Muscle of leg (tissue), 11 donors: ENCODE data around the gene NUP153. TPM values are rescaled to one million over a fixed set of nuclear protein-coding genes. Genes with fewer than 3 reads are reported as not detected.

Experiments used
- DNase-seq: peaks from one replicate; pipeline ENCODE4 v3.0.0; 2013
- H3K27ac ChIP-seq: one replicate; pipeline ENCODE4 v1.5.1; 2013; ENCODE audit warnings: mild to moderate bottlenecking, low read length, control low read depth
- H3K27me3 ChIP-seq: one replicate; pipeline ENCODE4 v1.6.1; 2013; ENCODE audit warnings: low read length; ENCODE audit not compliant: control insufficient read depth, insufficient read depth
- H3K36me3 ChIP-seq: one replicate; pipeline ENCODE4 v1.6.1; 2013; ENCODE audit warnings: low read length; ENCODE audit not compliant: control insufficient read depth, insufficient read depth
- H3K4me1 ChIP-seq: one replicate; pipeline ENCODE4 v1.6.1; 2013; ENCODE audit warnings: low read length; ENCODE audit not compliant: control insufficient read depth, insufficient read depth
- H3K4me3 ChIP-seq: one replicate; pipeline ENCODE4 v1.5.1; 2013; ENCODE audit warnings: low read length, control low read depth
- H3K9me3 ChIP-seq: replicated peaks from 2 replicates; pipeline ENCODE4 v1.6.1; 2013; ENCODE audit warnings: low read depth, low read length; ENCODE audit not compliant: control insufficient read depth
- WGBS: methylation state at CpG from one replicate; pipeline ENCODE4 v1.1.5; 2013; ENCODE audit warnings: missing lambda C conversion rate; ENCODE audit not compliant: insufficient coverage; 5-methylcytosine and 5-hydroxymethylcytosine counted together
- polyA plus RNA-seq, 8 donors: library from polyadenylated mRNA; unstranded; fragments of 120-200 nt; gene quantifications; one replicate each; pipeline versions ENCODE4 v1.2.1 to v1.2.3, GENCODE V29; 2013; ENCODE audit warnings: inconsistent platforms in 1 of 8, low replicate concordance in 1 of 8; ENCODE audit not compliant: insufficient read length in 8 of 8, insufficient read depth in 1 of 8
- total RNA-seq: library from RNA; stranded (reverse); fragments of 120-200 nt; gene quantifications from one replicate; pipeline ENCODE4 v1.2.4, GENCODE V29; 2013

The NUP153 gene
- total and polyA plus RNA-seq, 9 donors = 21.2 to 37.3 (median 29.3) TPM

DNA sequence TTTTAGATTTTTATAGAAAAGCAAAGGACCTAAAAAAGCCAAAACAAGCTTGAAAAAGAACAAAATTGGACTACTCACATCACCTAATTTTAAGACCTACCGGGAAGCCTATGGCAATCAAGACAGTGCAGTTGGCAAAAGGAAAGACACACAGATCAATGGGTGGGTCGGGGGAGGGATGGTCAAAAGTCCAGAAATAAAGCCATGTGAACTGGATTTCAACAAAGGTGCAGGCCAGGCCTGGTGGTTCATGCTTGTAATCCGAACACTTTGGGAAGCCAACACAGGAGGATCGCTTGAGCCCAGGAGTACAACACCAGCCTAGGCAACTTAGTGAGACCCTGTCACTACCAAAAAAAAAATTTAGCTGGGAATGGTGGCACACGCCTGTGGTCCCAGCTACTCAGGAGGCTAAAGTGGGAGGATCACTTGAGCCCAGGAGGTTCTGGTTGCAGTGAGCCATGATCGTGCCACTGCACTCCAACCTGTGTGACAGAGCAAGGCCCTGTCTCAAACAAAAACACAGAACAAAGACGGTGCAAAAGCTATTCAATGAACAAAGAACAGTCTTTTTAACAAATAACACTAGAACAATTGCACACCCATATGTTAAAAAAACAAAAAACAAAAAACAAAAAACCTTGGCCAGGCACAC, 34.5 kb downstream of the NUP153 start:
- H3K4me1 ChIP-seq = no peaks in the 10 kb centered on the region

DNA sequence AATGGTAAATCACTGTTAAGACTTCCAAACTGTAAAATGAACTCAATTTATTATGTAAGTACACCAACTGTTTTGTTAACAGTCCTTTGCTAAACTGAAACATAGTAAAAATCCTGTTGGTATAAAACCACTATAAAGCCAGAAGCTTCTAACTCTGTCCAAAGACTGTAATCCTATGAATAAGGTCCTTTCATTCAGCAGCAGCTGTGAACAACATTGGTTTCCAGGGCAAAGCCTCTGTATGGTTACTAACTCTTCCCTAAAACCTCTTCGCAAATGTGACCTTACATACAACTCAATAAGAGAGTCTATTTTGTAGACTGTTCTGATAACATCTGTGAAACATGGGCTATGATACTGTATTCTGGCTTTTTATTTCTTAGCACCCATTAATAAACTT, 40.1 kb downstream of the NUP153 start:
- no CpG with 5 or more reads among the region's 1 CpG for WGBS
- Histone ChIP-seq H3K4me1 (no peaks in the 10 kb centered on the region), H3K36me3 (peaks cover 31% of the 10 kb centered on the region), H3K9me3 (no peaks in the 10 kb centered on the region), H3K27ac (no peak overlapping the region), H3K27me3 (no peaks in the 10 kb centered on the region), H3K4me3 (no peak overlapping the region)
- DNase-seq = peak; percentile 44

More for the DNA sequence above, 34.5 kb downstream of the NUP153 start:
- peaks cover 9% of the 10 kb centered on the region for H3K9me3 ChIP-seq
- H3K4me3 ChIP-seq = no peak overlapping the region
- WGBS = 95% methylated on average over 4 of the region's 7 CpGs
- no peak overlapping the region for H3K27ac ChIP-seq
- no peak for DNase-seq
- peaks cover 44% of the 10 kb centered on the region for H3K36me3 ChIP-seq
- no peaks in the 10 kb centered on the region for H3K27me3 ChIP-seq

GRCh38 chr6:17665132-17665531, 41.6 kb downstream of the NUP153 start:
- no peak overlapping the region for H3K4me3 ChIP-seq
- H3K27ac ChIP-seq = no peak overlapping the region
- no peaks in the 10 kb centered on the region for H3K9me3 ChIP-seq
- no peaks in the 10 kb centered on the region for H3K27me3 ChIP-seq
- DNase-seq = no peak
- WGBS = no CpG with 5 or more reads among the region's 1 CpG
- peaks cover 35% of the 10 kb centered on the region for H3K36me3 ChIP-seq
- no peaks in the 10 kb centered on the region for H3K4me1 ChIP-seq

DNA sequence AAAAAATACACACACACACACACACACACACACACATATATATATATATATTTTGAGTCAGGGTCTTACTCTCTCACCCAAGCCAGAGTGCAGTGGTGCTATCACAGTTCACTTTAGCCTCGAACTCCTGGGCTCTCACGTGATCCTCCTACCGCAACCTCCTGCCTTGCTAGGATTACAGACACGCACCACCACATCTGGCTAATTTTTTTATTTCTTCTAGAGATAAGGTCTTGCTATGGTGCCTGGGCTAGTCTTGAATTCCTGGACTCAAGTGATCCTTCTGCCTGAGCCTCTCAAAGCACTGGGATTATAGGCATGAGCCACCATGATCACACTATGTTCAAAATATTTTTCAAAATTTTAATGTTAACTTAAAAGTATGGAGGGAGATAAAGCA, 43.5 kb downstream of the NUP153 start:
- H3K4me1 ChIP-seq = no peaks in the 10 kb centered on the region
- no peak overlapping the region for H3K27ac ChIP-seq
- no peak for DNase-seq
- H3K27me3 ChIP-seq = no peaks in the 10 kb centered on the region
- no peaks in the 10 kb centered on the region for H3K9me3 ChIP-seq
- no peak overlapping the region for H3K4me3 ChIP-seq
- H3K36me3 ChIP-seq = peaks cover 35% of the 10 kb centered on the region
- WGBS = no CpG with 5 or more reads among the region's 4 CpGs

DNA sequence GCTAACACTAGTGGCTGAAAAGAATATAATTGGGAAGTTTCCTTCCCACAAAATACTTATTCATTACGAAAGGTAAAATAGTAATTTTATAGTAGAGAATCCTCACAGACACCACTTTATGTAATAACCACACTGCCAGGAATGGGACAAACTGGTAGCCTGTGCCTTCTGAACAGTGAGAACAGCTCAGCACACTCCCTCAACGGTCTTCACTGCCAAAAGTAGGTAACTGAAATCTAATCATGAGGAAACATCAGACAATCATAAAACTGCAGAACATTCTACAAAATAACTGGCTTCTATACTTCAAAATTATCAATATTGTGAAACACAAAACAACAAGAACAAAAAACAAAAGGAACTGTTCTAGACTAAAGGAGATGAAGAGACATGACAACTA, 44.1 kb downstream of the NUP153 start:
- Histone ChIP-seq H3K27me3 (no peaks in the 10 kb centered on the region), H3K36me3 (peaks cover 33% of the 10 kb centered on the region), H3K4me1 (no peaks in the 10 kb centered on the region), H3K9me3 (no peaks in the 10 kb centered on the region), H3K4me3 (no peak overlapping the region), H3K27ac (no peak overlapping the region)
- DNase-seq = no peak
- WGBS = no CpG with 5 or more reads among the region's 2 CpGs

DNA sequence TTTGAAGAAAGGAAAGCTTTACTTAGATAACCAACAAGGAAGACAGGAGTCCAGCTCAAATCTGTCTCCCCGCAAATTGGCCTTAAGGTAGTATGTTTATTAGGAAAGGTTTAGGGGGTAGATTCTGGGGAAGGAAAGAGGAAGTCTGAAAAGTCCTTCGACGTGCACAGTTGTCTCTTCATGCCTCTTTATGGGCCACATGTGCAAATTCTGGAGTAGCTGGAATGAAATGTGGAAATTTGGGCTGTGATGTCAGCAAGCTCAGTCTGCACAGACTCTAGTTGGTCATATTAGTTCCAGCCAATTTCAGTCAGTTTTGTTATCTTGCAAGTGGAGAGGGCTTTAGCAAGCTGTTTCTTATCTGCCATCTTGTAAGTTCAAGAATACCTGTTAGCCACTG, 50.1 kb downstream of the NUP153 start:
- 67% methylated on average over 1 of the region's 3 CpGs for WGBS
- Histone ChIP-seq H3K27ac (no peak overlapping the region), H3K9me3 (no peaks in the 10 kb centered on the region), H3K4me3 (no peak overlapping the region), H3K27me3 (no peaks in the 10 kb centered on the region), H3K36me3 (peaks cover 44% of the 10 kb centered on the region), H3K4me1 (no peaks in the 10 kb centered on the region)
- peak; percentile 8 for DNase-seq

DNA sequence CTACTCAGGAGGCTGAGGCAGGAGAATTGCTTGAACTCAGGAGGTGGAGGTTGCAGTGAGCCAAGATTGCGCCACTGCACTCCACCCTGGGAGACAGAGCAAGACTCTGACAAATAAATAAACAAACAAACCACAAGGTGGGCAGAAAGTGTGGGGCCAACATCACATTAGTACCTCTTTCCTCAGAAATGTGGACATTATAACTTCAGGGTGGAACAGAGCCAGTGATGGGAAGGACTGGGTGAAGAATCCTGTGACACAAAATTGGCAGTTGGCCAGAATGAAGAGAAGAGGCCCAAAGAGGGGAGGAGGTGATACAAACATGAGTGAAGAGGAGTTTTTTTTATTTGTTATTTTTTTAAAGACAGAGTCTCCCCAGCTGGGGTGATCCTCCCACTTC, 50.6 kb downstream of the NUP153 start:
- Histone ChIP-seq H3K27me3 (no peaks in the 10 kb centered on the region), H3K4me3 (no peak overlapping the region), H3K36me3 (peaks cover 40% of the 10 kb centered on the region), H3K9me3 (no peaks in the 10 kb centered on the region), H3K4me1 (no peaks in the 10 kb centered on the region), H3K27ac (no peak overlapping the region)
- no CpG with 5 or more reads among the region's 1 CpG for WGBS
- peak; percentile 22 for DNase-seq

GRCh38 chr6:17653198-17653882, 53.4 kb downstream of the NUP153 start:
- Histone ChIP-seq H3K4me1 (no peaks in the 10 kb centered on the region), H3K9me3 (no peaks in the 10 kb centered on the region), H3K4me3 (no peak overlapping the region), H3K36me3 (peaks cover 40% of the 10 kb centered on the region), H3K27me3 (no peaks in the 10 kb centered on the region), H3K27ac (no peak overlapping the region)
- DNase-seq = no peak
- no CpG with 5 or more reads among the region's 5 CpGs for WGBS

- Histone ChIP-seq H3K9me3 (no peaks in the 10 kb centered on the region), H3K4me3 (no peak overlapping the region), H3K27me3 (no peaks in the 10 kb centered on the region), H3K4me1 (no peaks in the 10 kb centered on the region), H3K27ac (no peak overlapping the region), H3K36me3 (peaks cover 33% of the 10 kb centered on the region)
- whole genome bisulfite sequencing = no CpG with 5 or more reads among the region's 3 CpGs
- DNase-seq = peak; percentile 35
Observed at GRCh38 chr6:17650656-17651309, 55.9 kb downstream of the NUP153 start.

DNA sequence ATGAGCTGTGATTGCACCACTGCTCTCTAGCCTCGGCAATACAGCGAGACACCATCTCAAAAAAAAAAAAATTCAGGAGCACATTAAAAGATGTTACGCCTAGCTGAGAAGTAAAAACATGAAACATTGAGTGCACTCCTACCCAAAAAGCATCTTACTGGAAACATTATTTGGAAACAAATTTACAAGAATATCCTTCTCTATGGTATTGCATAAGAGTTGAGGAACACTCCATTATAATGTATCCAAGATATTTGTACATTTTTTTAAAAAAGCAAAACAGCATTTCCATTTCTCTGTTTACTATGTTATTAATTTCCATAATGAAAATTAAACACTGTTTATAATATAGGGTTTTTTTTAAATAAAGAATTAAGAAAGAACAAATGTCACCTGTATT, 58.0 kb downstream of the NUP153 start:
- Histone ChIP-seq H3K27me3 (no peaks in the 10 kb centered on the region), H3K36me3 (peaks cover 41% of the 10 kb centered on the region), H3K4me1 (no peaks in the 10 kb centered on the region), H3K9me3 (no peaks in the 10 kb centered on the region), H3K27ac (no peak overlapping the region), H3K4me3 (no peak overlapping the region)
- no peak for DNase-seq
- 93% methylated on average over 2 of the region's 3 CpGs for WGBS
